Stimulated activated CD8-positive, alpha-beta memory T cell treated with anti-CD3 and anti-CD28 coated beads, Interleukin-4, amount 100 ng/mL, for 1 hour (primary cell): Measurements from ENCODE around the gene ITPRIPL1.
"Not testable (repeated sequence)": the region's sequence is repeated elsewhere in the genome, so short reads cannot be mapped to it uniquely, and the experiment has no call there.

Experiments used
- DNase-seq, 2 donors: peaks; one replicate each; pipeline ENCODE4 v3.0.0-alpha.2; 2020; ENCODE audit warnings: low read depth in 2 of 2, low spot score in 1 of 2

Gene ITPRIPL1, protein sequence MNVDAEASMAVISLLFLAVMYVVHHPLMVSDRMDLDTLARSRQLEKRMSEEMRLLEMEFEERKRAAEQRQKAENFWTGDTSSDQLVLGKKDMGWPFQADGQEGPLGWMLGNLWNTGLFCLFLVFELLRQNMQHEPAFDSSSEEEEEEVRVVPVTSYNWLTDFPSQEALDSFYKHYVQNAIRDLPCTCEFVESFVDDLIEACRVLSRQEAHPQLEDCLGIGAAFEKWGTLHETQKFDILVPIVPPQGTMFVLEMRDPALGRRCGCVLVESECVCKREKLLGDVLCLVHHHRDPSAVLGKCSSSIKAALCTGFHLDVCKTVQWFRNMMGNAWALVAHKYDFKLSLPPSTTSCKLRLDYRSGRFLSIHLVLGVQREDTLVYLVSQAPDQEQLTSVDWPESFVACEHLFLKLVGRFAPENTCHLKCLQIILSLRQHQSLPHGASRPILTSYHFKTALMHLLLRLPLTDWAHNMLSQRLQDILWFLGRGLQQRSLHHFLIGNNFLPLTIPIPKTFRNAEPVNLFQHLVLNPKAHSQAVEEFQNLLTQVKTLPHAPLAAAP

GRCh38 chr2:96325041-96325883, at the start of gene ITPRIPL1:
ITPRIPL1 (plus strand) TSS chr2:96325317; CDS start chr2:96325840, 523 bp downstream.
- no peak for DNase-seq

DNA sequence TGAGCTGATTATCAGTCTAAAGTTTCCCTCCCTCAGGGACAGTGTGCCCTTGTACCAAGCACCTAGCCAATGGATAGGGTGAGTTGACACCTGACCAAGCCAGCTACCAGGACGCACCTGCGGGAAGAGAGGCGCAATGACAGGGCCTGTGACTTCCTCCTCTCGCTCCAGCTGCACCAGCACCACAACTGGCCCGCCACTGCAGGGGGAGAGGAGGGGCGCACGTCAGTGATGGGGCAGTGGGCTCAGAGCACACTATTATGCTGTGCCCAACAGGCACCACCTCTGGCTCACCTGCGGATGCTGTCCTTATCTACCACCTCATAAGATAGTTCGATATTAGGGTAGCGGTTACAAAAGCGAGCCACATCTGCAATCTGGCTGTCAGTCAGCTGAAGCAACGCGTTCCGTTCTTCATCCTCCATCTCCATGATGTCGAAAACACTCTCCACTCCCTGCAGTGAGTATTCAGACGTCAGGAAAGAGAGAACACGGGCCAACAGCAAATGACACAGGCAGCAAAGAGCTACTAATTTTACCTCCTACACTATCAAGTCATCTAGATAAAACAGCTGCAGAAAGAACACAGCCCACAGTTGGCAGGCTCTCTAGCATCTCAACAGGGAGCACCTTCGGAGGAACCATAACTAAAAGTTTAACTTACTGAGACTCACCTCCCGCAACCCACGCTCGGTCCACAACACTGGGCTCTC, 48.2 kb upstream of the ITPRIPL1 start:
- no peak for DNase-seq

DNA sequence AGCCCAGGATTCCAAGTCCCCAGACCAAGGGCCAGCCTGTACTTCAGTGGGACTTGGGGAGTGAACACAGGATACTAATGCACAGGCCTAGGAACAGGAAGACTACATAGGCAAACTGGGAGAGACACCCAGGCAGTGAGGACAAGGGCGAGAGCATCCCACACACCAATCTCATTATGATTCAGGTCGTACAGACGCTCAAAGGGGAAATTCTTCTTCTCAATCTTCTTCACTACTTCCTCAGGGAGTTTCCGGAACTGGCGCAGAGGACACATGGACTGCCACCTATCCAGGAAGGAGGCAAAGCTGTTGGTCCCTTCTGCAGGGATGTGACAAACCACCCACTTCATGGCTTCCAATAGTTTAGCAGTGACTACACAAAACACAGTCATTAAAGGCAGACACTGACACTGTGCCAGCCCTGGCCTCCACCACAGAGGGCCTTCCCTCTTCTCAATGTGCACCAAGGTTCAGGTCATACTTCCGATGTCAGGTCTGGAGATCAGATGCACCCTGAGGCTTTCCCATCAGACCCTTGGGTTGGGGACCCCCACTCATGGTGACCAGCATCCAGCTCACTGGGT, 37.8 kb upstream of the ITPRIPL1 start:
- no peak for DNase-seq

DNA sequence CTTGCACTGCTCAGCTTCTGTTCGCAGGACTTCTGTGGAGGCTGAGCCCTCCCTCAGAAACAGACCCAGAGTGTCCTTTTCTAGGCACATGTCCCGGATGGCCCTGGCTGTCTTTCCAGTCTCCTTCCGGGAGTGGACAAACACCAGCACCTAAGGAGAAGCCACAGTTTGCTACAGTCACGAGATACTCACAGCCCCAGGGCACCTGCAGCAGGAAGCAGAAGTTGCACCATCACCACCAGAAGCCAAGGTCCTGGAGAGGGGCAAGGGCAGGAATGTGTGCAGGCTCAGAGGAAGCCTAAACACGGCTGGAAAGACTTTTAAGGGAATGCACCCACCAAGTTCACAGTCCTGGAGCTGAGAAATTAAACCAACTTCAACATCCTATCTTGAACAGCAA, 33.4 kb upstream of the ITPRIPL1 start:
- DNase-seq = no peak

DNA sequence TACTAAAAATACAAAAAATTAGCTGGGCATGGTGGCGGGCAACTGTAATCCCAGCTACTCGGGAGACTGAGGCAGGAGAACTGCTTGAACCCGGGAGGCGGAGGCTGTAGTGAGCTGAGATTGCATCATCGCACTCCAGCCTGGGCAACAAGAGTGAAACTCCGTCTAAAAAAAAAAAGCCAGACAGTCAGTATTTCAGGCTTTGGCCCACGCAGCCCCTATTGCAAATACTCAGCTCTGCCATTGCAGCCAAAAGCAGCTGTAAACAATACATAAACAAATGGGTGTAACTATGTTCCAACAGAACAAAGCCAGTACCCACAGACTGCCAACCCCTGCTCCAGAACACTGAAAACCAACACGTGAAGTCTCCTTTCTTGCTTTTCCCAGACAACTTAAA, 30.8 kb upstream of the ITPRIPL1 start:
- not testable (repeated sequence) for DNase-seq

- DNase-seq = no peak
Observed at GRCh38 chr2:96296925-96297324, 28.2 kb upstream of the ITPRIPL1 start.

DNA sequence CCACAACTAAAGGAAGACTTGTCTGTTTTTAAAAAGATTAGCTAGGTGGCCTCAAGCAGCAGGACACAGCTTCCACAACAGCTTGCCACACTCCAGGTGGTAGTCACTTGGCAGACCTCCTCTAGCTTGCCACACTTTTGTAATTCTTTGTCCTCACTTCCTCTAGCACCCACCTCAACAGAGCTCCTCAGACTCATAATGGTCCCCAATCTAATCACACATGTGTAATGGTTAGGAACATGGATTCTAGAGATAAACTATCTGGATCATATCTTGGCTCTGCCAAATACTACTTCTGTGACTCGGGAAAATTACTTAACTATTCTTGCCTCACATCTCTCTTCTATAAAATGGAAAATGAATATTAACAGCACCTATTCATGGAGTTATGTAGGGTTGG, 23.3 kb upstream of the ITPRIPL1 start:
- no peak for DNase-seq

GRCh38 chr2:96304606-96305005, 20.5 kb upstream of the ITPRIPL1 start:
- DNase-seq = no peak

GRCh38 chr2:96305091-96305978, 19.8 kb upstream of the ITPRIPL1 start, which contains the start of gene SNRNP200:
SNRNP200 (minus strand) TSS chr2:96305546; CDS start chr2:96305437, 109 bp downstream.
- DNase-seq = peak; percentile 75 to 79

GRCh38 chr2:96305979-96306308, 19.2 kb upstream of the ITPRIPL1 start:
- no peak for DNase-seq

DNA sequence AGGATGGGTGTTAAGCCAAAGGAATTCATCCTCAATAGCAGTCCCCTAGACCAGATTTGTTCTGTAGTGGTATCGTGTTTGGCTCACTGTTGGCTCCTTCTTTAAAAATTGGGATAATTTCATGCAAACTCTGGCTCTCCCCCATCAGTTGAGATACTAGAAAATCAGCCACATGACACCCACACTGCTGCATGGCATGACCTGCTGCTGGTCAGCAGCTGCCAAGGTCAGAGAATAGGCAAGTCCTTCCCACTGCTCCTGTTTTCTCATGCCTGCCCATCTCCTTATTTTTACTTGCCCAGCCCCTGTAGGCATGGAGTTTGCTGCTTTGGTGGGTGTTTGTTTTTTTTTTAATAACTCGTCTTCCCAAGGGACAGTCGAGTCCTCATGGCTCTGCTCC, 18.7 kb upstream of the ITPRIPL1 start:
- DNase-seq = no peak

DNA sequence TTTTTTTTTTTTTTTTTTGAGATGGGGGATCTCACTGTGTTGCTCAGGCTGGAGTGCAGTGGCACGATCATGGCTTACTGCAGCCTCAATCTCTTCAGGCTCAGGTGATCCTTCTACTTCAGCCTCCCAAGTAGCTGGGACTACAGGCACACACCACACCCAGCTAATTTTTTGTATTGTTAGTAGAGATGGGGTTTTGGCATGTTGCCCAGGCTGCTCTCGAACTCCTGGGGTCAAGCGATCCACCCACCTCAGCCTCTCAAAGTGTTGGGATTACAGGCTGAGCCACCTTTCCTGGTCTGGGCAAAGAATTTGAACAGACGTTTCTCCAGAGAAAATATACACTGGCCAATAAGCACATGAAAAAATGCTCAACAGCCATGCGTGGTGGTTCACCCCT, 16.9 kb upstream of the ITPRIPL1 start:
- DNase-seq = no peak

DNA sequence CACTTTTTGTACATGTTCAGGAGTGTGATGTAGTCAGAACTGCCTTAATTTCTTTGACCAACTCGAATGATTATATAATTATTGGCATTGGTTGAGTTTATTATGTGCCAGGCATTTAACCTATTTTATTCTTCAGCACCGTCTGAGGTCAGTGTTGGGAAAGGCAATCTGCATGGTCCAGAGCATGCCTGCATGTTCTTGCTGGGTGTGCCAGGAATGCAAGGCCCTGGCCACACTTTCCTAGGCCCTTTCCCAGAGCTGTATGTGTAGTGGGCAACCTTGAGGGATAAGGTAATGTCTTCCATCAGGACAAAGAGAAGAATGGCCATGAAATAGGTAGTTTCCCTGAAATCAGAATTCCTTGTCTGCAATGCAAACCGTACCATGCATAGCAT, 10.1 kb upstream of the ITPRIPL1 start:
- DNase-seq = no peak

GRCh38 chr2:96315400-96316071, 9.6 kb upstream of the ITPRIPL1 start:
- no peak for DNase-seq

- no peak for DNase-seq
Observed at GRCh38 chr2:96316999-96317398, 8.1 kb upstream of the ITPRIPL1 start.

DNA sequence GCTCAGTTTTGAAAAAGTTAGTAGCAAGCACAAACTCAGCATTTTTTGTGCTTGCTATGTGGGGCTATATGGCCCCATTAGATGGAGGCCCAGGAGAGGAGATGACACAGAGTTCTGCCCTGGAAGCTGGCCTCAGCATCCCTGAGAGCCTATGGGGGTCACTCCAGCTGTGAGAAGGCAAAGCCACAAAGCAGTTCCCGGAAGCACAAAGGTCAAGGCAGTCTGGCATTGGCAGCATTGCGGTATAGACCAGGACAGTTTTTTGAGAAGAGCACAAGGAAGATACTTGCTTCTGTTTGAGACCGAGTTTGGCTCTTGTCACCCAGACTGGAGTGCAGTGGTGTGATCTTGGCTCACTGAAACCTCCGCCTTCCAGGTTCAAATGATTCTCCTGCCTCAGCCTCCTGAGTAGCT, 7.5 kb upstream of the ITPRIPL1 start:
- no peak for DNase-seq

- DNase-seq = no peak
Observed at GRCh38 chr2:96318723-96319122, 6.4 kb upstream of the ITPRIPL1 start.

- DNase-seq = no peak
Observed at GRCh38 chr2:96319396-96319795, 5.7 kb upstream of the ITPRIPL1 start.

- DNase-seq = no peak
Observed at GRCh38 chr2:96320326-96320725, 4.8 kb upstream of the ITPRIPL1 start.
